Hepatocyte (in vitro differentiated cells): ENCODE results near the gene RAB3D.

ENCODE experiments used
- EZH2 ChIP-seq: fragments of 200-600 bp; sonication (generic); IDR thresholded peaks from 2 replicates; pipeline ENCODE4 v1.6.1; 2016; ENCODE audit warnings: antibody characterized with exemption, mild to moderate bottlenecking, borderline replicate concordance
- TF ChIP-seq, protein P1 (sequence below): fragments of 200-600 bp; sonication (generic); IDR thresholded peaks from 2 replicates; pipeline ENCODE4 v1.5.1; 2016; ENCODE audit warnings: antibody characterized with exemption, mild to moderate bottlenecking; ENCODE audit not compliant: poor library complexity

DNA sequence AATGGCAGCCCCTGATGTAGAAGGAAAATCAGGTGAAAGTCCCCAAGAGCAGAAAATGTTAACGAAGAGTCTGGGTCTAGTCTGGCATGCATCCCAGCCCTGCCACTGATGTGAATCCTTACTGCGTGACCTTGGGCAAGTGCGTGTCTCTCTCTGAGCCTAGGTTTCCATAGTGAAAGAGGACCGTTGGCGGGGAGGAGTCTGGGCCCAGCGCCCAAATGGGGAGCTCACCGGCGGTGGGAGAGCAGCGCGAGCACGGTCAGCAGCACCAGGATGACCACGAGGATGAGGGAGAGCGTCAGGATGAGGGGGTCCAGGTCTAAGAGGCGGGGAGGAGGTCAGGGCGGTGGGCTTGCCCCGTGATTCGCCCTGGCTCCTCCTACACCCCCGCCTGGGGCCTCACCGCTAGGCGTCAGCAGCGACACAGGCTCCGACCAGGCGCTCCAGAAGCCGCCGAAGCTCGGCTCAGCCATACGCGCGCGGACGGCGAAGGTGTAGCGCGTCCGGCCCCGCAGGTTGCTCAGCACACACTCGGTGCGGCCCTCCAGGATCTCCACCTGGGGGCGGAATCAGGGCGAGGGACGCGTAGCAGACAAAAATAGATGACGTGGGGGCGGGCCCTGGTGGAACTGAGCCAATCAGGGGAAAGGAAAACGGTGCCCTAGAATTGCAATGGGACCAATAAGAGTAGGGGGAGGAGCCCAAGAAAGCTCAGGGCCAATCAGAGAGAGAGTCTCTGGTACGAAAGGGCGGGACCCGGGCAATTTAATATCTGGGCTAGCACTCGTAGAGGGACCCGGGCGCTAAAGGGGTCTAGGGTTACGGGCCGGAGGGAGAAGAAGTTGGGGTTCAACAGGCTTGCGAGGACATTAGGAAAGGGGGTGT, 41.4 kb upstream of the RAB3D start:
- TF ChIP-seq, protein P1, sequence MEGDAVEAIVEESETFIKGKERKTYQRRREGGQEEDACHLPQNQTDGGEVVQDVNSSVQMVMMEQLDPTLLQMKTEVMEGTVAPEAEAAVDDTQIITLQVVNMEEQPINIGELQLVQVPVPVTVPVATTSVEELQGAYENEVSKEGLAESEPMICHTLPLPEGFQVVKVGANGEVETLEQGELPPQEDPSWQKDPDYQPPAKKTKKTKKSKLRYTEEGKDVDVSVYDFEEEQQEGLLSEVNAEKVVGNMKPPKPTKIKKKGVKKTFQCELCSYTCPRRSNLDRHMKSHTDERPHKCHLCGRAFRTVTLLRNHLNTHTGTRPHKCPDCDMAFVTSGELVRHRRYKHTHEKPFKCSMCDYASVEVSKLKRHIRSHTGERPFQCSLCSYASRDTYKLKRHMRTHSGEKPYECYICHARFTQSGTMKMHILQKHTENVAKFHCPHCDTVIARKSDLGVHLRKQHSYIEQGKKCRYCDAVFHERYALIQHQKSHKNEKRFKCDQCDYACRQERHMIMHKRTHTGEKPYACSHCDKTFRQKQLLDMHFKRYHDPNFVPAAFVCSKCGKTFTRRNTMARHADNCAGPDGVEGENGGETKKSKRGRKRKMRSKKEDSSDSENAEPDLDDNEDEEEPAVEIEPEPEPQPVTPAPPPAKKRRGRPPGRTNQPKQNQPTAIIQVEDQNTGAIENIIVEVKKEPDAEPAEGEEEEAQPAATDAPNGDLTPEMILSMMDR, result peak; percentile 66
- no peak for TF ChIP-seq EZH2
